Vagina (tissue), 2 donors: ENCODE measurements around the gene CASZ1. TPM values are rescaled to one million over a fixed set of nuclear protein-coding genes. Genes with fewer than 3 reads are reported as not detected.

ENCODE experiments used
- DNase-seq, 2 donors: peaks; one replicate each; pipeline ENCODE4 v3.0.0-alpha.2; 2017; ENCODE audit errors: extremely low spot score in 2 of 2
- H3K27ac ChIP-seq: fragments of 200-600 bp; sonication (generic); one replicate; pipeline ENCODE4 v1.5.1; 2019
- H3K27me3 ChIP-seq: fragments of 200-600 bp; sonication (generic); one replicate; pipeline ENCODE4 v1.5.1; 2019
- H3K36me3 ChIP-seq, 2 donors: fragments of 200-600 bp; sonication (generic); one replicate each; pipeline ENCODE4 v1.5.1; 2017 to 2019
- H3K4me1 ChIP-seq: fragments of 200-600 bp; sonication (generic); one replicate; pipeline ENCODE4 v1.5.1; 2019
- H3K4me3 ChIP-seq, 2 donors: fragments of 200-600 bp; sonication (generic); 1 replicate in 1 of 2; 2 replicates in 1 of 2; pipeline ENCODE4 v1.5.1; 2016 to 2019
- H3K9me3 ChIP-seq: fragments of 200-600 bp; sonication (generic); one replicate; pipeline ENCODE4 v1.5.1; 2019
- POLR2A ChIP-seq, 2 donors: fragments of 450-650 bp; IDR thresholded peaks; one replicate each; pipeline ENCODE4 v1.6.1; 2017; ENCODE audit warnings: antibody characterized with exemption in 2 of 2, mild to moderate bottlenecking in 2 of 2, moderate library complexity in 2 of 2
- POLR2AphosphoS5 ChIP-seq, 2 donors: sonication (generic); formaldehyde crosslinking; IDR thresholded peaks; one replicate each; pipeline ENCODE4 v1.9.0; 2017; ENCODE audit warnings: antibody characterized with exemption in 2 of 2, mild to moderate bottlenecking in 2 of 2, low read depth in 1 of 2; ENCODE audit not compliant: insufficient read depth in 1 of 2
- intact Hi-C: fragments of 100-400 bp; cut with DNase I; formaldehyde crosslinking; loops from one replicate; pipeline ENCODE4 v1.15.1; 2023
- total RNA-seq: library from RNA; depleted of rRNA; stranded (reverse); fragments of >200 nt; gene quantifications from one replicate; pipeline ENCODE4 v1.2.3, GENCODE V29; 2016
- TF ChIP-seq, protein P1 (sequence below), 3 experiments: fragments of 450-650 bp in 2 of 3; fragments of 200-600 bp in 1 of 3; sonication (generic) in 1 of 3; IDR thresholded peaks; one replicate each; pipeline ENCODE4 v1.5.1; 2017 to 2019; ENCODE audit warnings: antibody characterized with exemption in 3 of 3, mild to moderate bottlenecking in 2 of 3, moderate library complexity in 2 of 3

The CASZ1 gene
- total RNA-seq, 1 donor from 2014 or later, result 30.7 TPM

DNA sequence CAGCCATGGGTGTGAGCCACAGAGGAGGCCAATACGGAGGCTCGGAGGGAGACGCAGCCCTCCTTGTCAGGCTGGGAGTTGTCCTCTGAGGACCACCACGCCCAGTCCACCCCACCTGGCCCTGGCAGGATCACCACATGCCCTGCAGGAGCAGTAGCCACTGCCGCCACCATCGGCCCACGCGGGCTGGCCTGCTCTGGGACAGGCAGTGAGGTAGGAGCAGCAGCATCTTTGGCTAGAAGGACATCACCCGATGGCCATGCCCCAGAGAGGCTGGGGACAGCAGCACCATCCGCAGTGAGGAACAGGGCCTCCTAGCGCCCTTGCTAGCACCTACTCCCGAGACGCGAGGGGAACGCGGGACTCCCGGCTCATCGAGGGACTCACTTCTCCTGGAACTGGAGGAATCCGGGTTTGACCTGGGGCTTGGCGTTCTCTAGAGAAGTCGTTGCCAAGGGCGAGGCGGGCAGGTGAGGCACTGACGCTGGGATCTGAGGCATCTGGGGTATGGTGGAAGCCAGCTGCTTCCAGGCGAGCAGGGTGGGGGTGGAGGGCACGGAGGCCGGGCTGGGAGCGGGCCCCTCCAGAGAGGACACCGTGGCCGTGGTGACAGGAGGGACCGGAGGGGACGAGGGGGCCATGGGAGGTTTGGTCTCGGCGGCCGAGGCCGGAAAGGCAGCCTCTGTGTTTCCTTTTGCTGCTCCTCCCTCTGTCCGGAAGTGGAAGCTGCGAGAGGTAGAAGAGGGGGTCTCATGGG, 148.9 kb downstream of the CASZ1 start:
- TF ChIP-seq POLR2A (IDR thresholded peaks at IDR 0.05) (no peak), POLR2AphosphoS5 (IDR thresholded peaks at IDR 0.05; ENCODE audit: insufficient read depth in 1 of 2, low read depth in 1 of 2) (no peak)
- TF ChIP-seq, protein P1, sequence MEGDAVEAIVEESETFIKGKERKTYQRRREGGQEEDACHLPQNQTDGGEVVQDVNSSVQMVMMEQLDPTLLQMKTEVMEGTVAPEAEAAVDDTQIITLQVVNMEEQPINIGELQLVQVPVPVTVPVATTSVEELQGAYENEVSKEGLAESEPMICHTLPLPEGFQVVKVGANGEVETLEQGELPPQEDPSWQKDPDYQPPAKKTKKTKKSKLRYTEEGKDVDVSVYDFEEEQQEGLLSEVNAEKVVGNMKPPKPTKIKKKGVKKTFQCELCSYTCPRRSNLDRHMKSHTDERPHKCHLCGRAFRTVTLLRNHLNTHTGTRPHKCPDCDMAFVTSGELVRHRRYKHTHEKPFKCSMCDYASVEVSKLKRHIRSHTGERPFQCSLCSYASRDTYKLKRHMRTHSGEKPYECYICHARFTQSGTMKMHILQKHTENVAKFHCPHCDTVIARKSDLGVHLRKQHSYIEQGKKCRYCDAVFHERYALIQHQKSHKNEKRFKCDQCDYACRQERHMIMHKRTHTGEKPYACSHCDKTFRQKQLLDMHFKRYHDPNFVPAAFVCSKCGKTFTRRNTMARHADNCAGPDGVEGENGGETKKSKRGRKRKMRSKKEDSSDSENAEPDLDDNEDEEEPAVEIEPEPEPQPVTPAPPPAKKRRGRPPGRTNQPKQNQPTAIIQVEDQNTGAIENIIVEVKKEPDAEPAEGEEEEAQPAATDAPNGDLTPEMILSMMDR (IDR thresholded peaks at IDR 0.05), result no peak
- H3K4me3 ChIP-seq, result no peak overlapping the region
- H3K27ac ChIP-seq, result no peak overlapping the region
- no peaks in the 10 kb centered on the region for H3K9me3 ChIP-seq
- H3K27me3 ChIP-seq, result no peaks in the 10 kb centered on the region
- no peak for DNase-seq
- H3K36me3 ChIP-seq, result peaks cover 0 to 18% of the 10 kb centered on the region in 2 donors
- H3K4me1 ChIP-seq, result no peaks in the 10 kb centered on the region
- intact Hi-C loops, result no loop called here

DNA sequence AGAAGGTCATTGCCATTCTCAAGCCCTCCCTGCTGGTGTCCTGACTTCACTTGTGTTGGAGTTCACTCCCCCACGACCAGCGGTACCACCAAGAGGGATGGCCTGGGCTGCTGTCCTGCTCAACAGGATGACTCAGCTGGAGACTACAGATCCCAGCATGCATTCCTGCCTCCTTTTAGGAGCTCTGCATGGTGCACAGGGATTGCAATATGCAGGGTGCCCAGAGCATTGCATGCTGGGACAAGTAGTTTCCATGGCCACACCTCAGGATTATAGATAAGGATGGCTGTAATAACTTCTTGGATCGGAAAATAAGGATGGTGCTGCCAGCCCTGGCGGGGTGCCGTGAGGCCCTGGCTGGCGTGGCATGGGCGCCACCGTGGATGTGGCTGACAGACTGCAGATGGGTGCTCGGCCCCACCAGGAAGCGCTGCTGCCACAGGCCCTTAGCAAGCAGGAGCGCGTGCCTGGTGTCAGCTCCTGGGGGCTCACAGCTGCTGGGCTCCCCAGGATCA, 150.0 kb downstream of the CASZ1 start:
- Histone ChIP-seq H3K27ac (no peak overlapping the region), H3K27me3 (no peaks in the 10 kb centered on the region), H3K9me3 (no peaks in the 10 kb centered on the region), H3K36me3 (peaks cover 0 to 20% of the 10 kb centered on the region in 2 donors), H3K4me3 (no peak overlapping the region), H3K4me1 (no peaks in the 10 kb centered on the region)
- TF ChIP-seq POLR2AphosphoS5 (IDR thresholded peaks at IDR 0.05; ENCODE audit: insufficient read depth in 1 of 2, low read depth in 1 of 2) (peak in 1 of 2 donors; percentile 56), POLR2A (IDR thresholded peaks at IDR 0.05) (no peak)
- TF ChIP-seq, protein P1 (IDR thresholded peaks at IDR 0.05), result no peak
- DNase-seq, result no peak
- intact Hi-C loops, result no loop called here

DNA sequence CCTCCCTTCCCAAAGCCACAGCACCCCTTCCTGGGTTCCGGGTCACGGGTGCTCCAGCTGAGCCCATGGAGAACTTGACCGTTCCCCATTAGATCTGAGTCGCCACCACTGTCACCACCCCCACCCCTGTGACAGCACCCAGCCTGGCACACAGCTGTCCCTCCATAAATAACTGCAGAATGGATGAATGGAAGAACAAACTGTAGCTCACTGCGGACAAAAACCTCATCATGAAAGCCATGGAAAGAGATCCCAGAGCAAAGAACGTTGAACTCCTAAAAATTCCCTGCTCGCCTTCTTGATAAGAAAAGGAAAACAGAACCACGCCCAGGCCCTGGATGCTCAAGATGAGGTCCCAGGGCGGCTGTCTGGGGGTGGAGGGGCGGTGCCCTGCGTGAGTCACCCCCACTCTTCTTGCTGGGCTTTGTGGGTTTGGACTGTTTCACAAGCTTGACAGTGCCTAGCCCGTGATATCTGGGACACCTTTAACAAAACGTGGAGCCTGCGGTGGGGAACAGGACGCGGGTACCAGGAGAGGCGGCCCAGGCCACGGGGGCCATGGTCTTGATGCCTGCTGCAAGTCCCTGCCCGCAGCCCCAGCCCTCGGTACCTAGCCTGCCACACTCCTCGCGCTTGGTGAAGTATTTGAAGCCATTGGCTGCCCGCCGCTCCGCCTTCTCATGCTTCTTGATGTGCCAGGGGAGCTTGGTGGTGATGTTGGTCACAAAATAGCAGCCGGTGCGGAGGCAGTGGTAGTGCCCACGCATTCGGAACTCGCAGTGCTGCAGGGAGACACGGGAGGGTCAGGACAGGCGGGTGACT, 151.9 kb downstream of the CASZ1 start:
- Histone ChIP-seq H3K27me3 (peaks cover 2% of the 10 kb centered on the region), H3K9me3 (no peaks in the 10 kb centered on the region), H3K4me1 (peaks cover 10% of the 10 kb centered on the region), H3K36me3 (peaks cover 0 to 20% of the 10 kb centered on the region in 2 donors), H3K4me3 (no peak overlapping the region), H3K27ac (peak overlapping the region; percentile 3)
- DNase-seq, result no peak
- TF ChIP-seq POLR2AphosphoS5 (IDR thresholded peaks at IDR 0.05; ENCODE audit: insufficient read depth in 1 of 2, low read depth in 1 of 2) (no peak), POLR2A (IDR thresholded peaks at IDR 0.05) (no peak)
- TF ChIP-seq, protein P1 (IDR thresholded peaks at IDR 0.05), result no peak
- intact Hi-C loops, result no loop called here

GRCh38 chr1:10643607-10644306, 152.7 kb downstream of the CASZ1 start:
- Histone ChIP-seq H3K36me3 (peaks cover 0 to 16% of the 10 kb centered on the region in 2 donors), H3K4me3 (no peak overlapping the region), H3K27me3 (peaks cover 4% of the 10 kb centered on the region), H3K27ac (peak overlapping the region; percentile 3), H3K9me3 (no peaks in the 10 kb centered on the region), H3K4me1 (peaks cover 10% of the 10 kb centered on the region)
- intact Hi-C loops, result no loop called here
- DNase-seq, result no peak
- no peak for TF ChIP-seq POLR2AphosphoS5 (IDR thresholded peaks at IDR 0.05; ENCODE audit: insufficient read depth in 1 of 2, low read depth in 1 of 2)
- TF ChIP-seq POLR2A (IDR thresholded peaks at IDR 0.05), result no peak
- TF ChIP-seq, protein P1 (IDR thresholded peaks at IDR 0.05), result no peak
